Measurements from ENCODE around the gene MMP19.

DNA sequence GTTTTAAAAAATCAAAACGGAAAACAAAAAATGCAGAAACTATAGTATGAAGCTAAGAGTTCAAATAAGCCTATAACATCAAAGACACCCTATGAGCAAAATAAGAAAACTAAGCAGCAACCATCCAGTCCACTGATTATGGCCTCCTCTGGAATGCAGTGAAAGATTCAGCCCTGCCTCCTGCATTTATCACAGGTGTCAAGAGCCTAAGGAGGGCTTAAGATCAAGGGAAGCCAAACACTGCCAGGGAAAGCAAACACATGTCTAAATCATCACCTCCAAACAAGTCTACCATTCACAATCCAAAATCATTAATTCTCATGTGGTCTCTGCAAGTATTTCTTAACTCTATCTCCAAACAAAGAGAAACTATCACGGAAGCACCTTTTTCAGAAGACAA, 53.6 kb downstream of the MMP19 start:
- TF ChIP-seq TAF1 (IDR thresholded peaks at IDR 0.05; ENCODE audit: borderline replicate concordance, insufficient read depth, low read length): no peak
- TF ChIP-seq, protein P1, sequence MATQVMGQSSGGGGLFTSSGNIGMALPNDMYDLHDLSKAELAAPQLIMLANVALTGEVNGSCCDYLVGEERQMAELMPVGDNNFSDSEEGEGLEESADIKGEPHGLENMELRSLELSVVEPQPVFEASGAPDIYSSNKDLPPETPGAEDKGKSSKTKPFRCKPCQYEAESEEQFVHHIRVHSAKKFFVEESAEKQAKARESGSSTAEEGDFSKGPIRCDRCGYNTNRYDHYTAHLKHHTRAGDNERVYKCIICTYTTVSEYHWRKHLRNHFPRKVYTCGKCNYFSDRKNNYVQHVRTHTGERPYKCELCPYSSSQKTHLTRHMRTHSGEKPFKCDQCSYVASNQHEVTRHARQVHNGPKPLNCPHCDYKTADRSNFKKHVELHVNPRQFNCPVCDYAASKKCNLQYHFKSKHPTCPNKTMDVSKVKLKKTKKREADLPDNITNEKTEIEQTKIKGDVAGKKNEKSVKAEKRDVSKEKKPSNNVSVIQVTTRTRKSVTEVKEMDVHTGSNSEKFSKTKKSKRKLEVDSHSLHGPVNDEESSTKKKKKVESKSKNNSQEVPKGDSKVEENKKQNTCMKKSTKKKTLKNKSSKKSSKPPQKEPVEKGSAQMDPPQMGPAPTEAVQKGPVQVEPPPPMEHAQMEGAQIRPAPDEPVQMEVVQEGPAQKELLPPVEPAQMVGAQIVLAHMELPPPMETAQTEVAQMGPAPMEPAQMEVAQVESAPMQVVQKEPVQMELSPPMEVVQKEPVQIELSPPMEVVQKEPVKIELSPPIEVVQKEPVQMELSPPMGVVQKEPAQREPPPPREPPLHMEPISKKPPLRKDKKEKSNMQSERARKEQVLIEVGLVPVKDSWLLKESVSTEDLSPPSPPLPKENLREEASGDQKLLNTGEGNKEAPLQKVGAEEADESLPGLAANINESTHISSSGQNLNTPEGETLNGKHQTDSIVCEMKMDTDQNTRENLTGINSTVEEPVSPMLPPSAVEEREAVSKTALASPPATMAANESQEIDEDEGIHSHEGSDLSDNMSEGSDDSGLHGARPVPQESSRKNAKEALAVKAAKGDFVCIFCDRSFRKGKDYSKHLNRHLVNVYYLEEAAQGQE (IDR thresholded peaks at IDR 0.05; ENCODE audit: insufficient read depth in 1 of 2, low read depth in 2 of 2, low read length in 2 of 2): no peak
